Measurements from ENCODE around the gene LRBA.

The LRBA gene

DNA sequence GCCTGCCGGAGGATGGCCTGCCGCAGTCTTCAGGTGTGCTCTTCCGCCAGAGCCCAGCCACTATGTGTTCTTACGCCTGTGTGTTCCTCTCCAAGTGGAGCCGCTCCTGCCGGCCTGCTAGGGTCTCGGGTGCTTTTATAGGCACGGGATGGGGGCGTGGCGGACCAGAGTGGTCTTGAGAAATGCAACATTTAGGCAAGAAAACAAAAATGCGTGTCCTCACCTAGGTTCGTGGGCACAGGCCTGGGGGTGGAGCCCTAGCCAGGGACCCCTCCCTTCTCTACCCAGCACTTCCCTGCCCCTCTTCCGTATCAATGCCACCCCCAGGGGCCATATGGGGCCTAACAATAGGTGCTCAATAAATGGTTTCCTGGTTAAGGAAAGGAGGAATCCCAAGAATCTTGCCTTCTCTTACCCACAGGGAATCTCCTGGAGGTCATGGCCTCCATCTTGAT is 34.4 kb upstream of the LRBA start:
- Histone ChIP-seq H3K79me1 (ENCODE audit: low read depth, low read length) (no peaks in the 10 kb centered on the region), H2BK120ac (ENCODE audit: low read depth, low read length) (no peak overlapping the region), H4K8ac (ENCODE audit: low read depth, low read length) (peak overlapping the region; percentile 68), H2AFZ (ENCODE audit: low read length) (peak overlapping the region; percentile 16), H2AK5ac (ENCODE audit: low read depth, low read length) (no peak overlapping the region), H2BK5ac (ENCODE audit: low read length) (no peak overlapping the region), H3K23ac (ENCODE audit: low read depth, low read length, poor library complexity) (no peak overlapping the region), H3K18ac (ENCODE audit: low read length) (peak overlapping the region; percentile 59), H3K27ac (replicated peaks; ENCODE audit: low read length) (no peak overlapping the region), H2BK15ac (ENCODE audit: low read length) (no peak overlapping the region), H3K14ac (ENCODE audit: low read length) (no peak overlapping the region), H3K9ac (ENCODE audit: low read depth, low read length, poor library complexity) (no peak overlapping the region), H3K4me1 (ENCODE audit: control insufficient read depth in 2 of 2, insufficient read depth in 1 of 2, low read depth in 1 of 2, low read length in 2 of 2) (peaks cover 0 to 8% of the 10 kb centered on the region in 2 donors), H3K4ac (ENCODE audit: low read length) (no peak overlapping the region), H3K27me3 (ENCODE audit: control insufficient read depth in 3 of 3, insufficient read depth in 3 of 3, low read depth in 1 of 3, low read length in 3 of 3) (no peaks in the 10 kb centered on the region), H3K9me3 (replicated peaks in 1 of 2; ENCODE audit: control insufficient read depth in 2 of 2, insufficient read depth in 1 of 2, low read depth in 1 of 2, low read length in 2 of 2) (no peaks in the 10 kb centered on the region), H2BK12ac (ENCODE audit: low read length) (no peak overlapping the region), H3K36me3 (replicated peaks in 1 of 2; ENCODE audit: control insufficient read depth in 2 of 2, insufficient read depth in 2 of 2, low read length in 2 of 2) (no peaks in the 10 kb centered on the region), H3K4me3 (ENCODE audit: low read length in 2 of 2) (no peak overlapping the region), H3K4me2 (ENCODE audit: insufficient read depth, low read length, poor library complexity, severe bottlenecking) (no peak overlapping the region), H4K91ac (ENCODE audit: low read depth, low read length, poor library complexity) (no peak overlapping the region)
- no CpG with 5 or more reads among the region's 13 CpGs for WGBS, 2 donors (ENCODE audit: extremely low coverage in 2 of 2, insufficient read length in 2 of 2, insufficient replicate concordance in 1 of 2)
- no peak for DNase-seq (ENCODE audit: low spot score)

DNA sequence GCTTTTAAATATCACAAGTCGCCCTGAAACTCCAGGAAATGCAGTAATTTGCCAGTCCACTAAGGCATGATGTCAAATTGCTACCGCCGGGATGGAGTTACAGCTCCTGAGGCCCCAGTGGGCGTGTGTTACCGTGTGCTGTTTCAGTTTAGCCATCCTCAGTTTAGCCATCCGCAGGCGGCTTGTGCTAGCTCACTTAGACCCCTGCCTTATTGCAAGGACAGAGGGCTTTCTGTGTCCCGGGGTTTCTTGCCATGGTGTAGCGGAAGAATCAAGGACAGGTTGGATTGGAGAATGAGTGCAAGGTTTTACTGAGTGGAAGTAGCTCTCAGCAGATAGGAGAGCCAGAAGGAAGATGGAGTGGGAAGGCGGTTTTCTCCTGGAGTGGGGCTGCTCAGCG is 33.8 kb upstream of the LRBA start:
- Histone ChIP-seq H2BK15ac (ENCODE audit: low read length) (no peak overlapping the region), H3K9me3 (replicated peaks in 1 of 2; ENCODE audit: control insufficient read depth in 2 of 2, insufficient read depth in 1 of 2, low read depth in 1 of 2, low read length in 2 of 2) (no peaks in the 10 kb centered on the region), H4K8ac (ENCODE audit: low read depth, low read length) (peak overlapping the region; percentile 68), H3K4me1 (ENCODE audit: control insufficient read depth in 2 of 2, insufficient read depth in 1 of 2, low read depth in 1 of 2, low read length in 2 of 2) (peaks cover 0 to 8% of the 10 kb centered on the region in 2 donors), H2BK12ac (ENCODE audit: low read length) (peak overlapping the region; percentile 49), H3K14ac (ENCODE audit: low read length) (no peak overlapping the region), H3K4ac (ENCODE audit: low read length) (no peak overlapping the region), H3K4me2 (ENCODE audit: insufficient read depth, low read length, poor library complexity, severe bottlenecking) (no peak overlapping the region), H2BK5ac (ENCODE audit: low read length) (no peak overlapping the region), H2AK5ac (ENCODE audit: low read depth, low read length) (no peak overlapping the region), H3K9ac (ENCODE audit: low read depth, low read length, poor library complexity) (no peak overlapping the region), H3K23ac (ENCODE audit: low read depth, low read length, poor library complexity) (no peak overlapping the region), H3K27me3 (ENCODE audit: control insufficient read depth in 3 of 3, insufficient read depth in 3 of 3, low read depth in 1 of 3, low read length in 3 of 3) (no peaks in the 10 kb centered on the region), H3K4me3 (ENCODE audit: low read length in 2 of 2) (no peak overlapping the region), H3K36me3 (replicated peaks in 1 of 2; ENCODE audit: control insufficient read depth in 2 of 2, insufficient read depth in 2 of 2, low read length in 2 of 2) (no peaks in the 10 kb centered on the region), H2BK120ac (ENCODE audit: low read depth, low read length) (no peak overlapping the region), H3K79me1 (ENCODE audit: low read depth, low read length) (no peaks in the 10 kb centered on the region), H3K27ac (replicated peaks; ENCODE audit: low read length) (no peak overlapping the region), H2AFZ (ENCODE audit: low read length) (peak overlapping the region; percentile 16), H3K18ac (ENCODE audit: low read length) (peak overlapping the region; percentile 72), H4K91ac (ENCODE audit: low read depth, low read length, poor library complexity) (no peak overlapping the region)
- no CpG with 5 or more reads among the region's 11 CpGs for WGBS, 2 donors (ENCODE audit: extremely low coverage in 2 of 2, insufficient read length in 2 of 2, insufficient replicate concordance in 1 of 2)
- no peak for DNase-seq (ENCODE audit: low spot score)

DNA sequence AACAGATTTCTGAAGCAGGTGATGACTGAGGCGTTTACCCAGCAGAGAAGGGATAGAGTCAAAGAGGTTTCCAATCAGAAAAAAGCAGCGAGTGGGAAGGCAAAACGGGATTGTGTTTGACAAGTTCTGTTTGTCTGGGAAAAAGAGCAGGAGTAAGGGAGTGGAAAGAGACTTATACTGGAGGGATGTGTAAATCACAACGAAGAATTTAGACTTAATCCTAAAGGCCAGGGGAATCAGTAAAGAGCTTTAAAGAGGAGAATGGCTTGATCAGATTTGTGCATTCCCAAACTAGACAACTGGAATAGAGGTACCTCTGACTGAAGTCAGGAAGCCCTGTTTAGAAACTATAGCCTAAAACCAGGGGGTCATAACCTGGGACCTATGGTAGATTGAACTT is 31.5 kb upstream of the LRBA start:
- Histone ChIP-seq H4K8ac (ENCODE audit: low read depth, low read length) (no peak overlapping the region), H3K36me3 (replicated peaks in 1 of 2; ENCODE audit: control insufficient read depth in 2 of 2, insufficient read depth in 2 of 2, low read length in 2 of 2) (no peaks in the 10 kb centered on the region), H3K4me1 (ENCODE audit: control insufficient read depth in 2 of 2, insufficient read depth in 1 of 2, low read depth in 1 of 2, low read length in 2 of 2) (peaks cover 0 to 8% of the 10 kb centered on the region in 2 donors), H3K9me3 (replicated peaks in 1 of 2; ENCODE audit: control insufficient read depth in 2 of 2, insufficient read depth in 1 of 2, low read depth in 1 of 2, low read length in 2 of 2) (no peaks in the 10 kb centered on the region), H2BK5ac (ENCODE audit: low read length) (no peak overlapping the region), H3K14ac (ENCODE audit: low read length) (no peak overlapping the region), H3K4me3 (ENCODE audit: low read length in 2 of 2) (no peak overlapping the region), H2AFZ (ENCODE audit: low read length) (no peak overlapping the region), H3K79me1 (ENCODE audit: low read depth, low read length) (no peaks in the 10 kb centered on the region), H3K27me3 (ENCODE audit: control insufficient read depth in 3 of 3, insufficient read depth in 3 of 3, low read depth in 1 of 3, low read length in 3 of 3) (no peaks in the 10 kb centered on the region), H3K18ac (ENCODE audit: low read length) (no peak overlapping the region), H4K91ac (ENCODE audit: low read depth, low read length, poor library complexity) (no peak overlapping the region), H3K27ac (replicated peaks; ENCODE audit: low read length) (no peak overlapping the region), H3K23ac (ENCODE audit: low read depth, low read length, poor library complexity) (no peak overlapping the region), H2AK5ac (ENCODE audit: low read depth, low read length) (no peak overlapping the region), H2BK15ac (ENCODE audit: low read length) (no peak overlapping the region), H2BK12ac (ENCODE audit: low read length) (no peak overlapping the region), H2BK120ac (ENCODE audit: low read depth, low read length) (no peak overlapping the region), H3K9ac (ENCODE audit: low read depth, low read length, poor library complexity) (no peak overlapping the region), H3K4ac (ENCODE audit: low read length) (no peak overlapping the region), H3K4me2 (ENCODE audit: insufficient read depth, low read length, poor library complexity, severe bottlenecking) (no peak overlapping the region)
- WGBS, 2 donors (ENCODE audit: extremely low coverage in 2 of 2, insufficient read length in 2 of 2, insufficient replicate concordance in 1 of 2) = no CpG with 5 or more reads among the region's 4 CpGs
- DNase-seq (ENCODE audit: low spot score) = no peak

DNA sequence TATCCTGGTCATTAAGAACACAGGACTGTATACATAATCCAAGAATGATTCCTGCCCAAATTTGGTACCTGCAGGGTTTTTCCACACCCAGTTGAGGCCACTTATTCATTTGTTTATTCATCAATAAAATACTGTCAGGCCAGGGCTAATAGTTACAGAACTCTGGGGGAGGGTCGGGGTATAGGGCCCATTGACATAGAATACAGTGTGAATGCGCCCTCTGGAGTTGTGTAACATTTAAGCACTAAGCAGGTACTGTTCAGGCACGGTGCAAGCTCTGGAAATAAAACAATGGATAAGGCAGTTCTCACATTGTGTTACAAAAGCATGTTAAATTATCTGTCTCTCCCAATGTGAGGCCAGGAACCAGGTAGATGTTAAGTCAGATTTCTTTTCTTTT is 30.8 kb upstream of the LRBA start:
- H2BK15ac ChIP-seq (ENCODE audit: low read length) = no peak overlapping the region
- H3K4ac ChIP-seq (ENCODE audit: low read length) = no peak overlapping the region
- no peak overlapping the region for H2BK12ac ChIP-seq (ENCODE audit: low read length)
- no peak overlapping the region for H3K4me3 ChIP-seq (ENCODE audit: low read length in 2 of 2)
- no peak overlapping the region for H3K9ac ChIP-seq (ENCODE audit: low read depth, low read length, poor library complexity)
- no peaks in the 10 kb centered on the region for H3K36me3 ChIP-seq (replicated peaks in 1 of 2; ENCODE audit: control insufficient read depth in 2 of 2, insufficient read depth in 2 of 2, low read length in 2 of 2)
- DNase-seq (ENCODE audit: low spot score) = no peak
- H3K23ac ChIP-seq (ENCODE audit: low read depth, low read length, poor library complexity) = no peak overlapping the region
- H4K8ac ChIP-seq (ENCODE audit: low read depth, low read length) = no peak overlapping the region
- no peak overlapping the region for H2BK120ac ChIP-seq (ENCODE audit: low read depth, low read length)
- no peak overlapping the region for H3K4me2 ChIP-seq (ENCODE audit: insufficient read depth, low read length, poor library complexity, severe bottlenecking)
- no peak overlapping the region for H2AFZ ChIP-seq (ENCODE audit: low read length)
- no peaks in the 10 kb centered on the region for H3K9me3 ChIP-seq (replicated peaks in 1 of 2; ENCODE audit: control insufficient read depth in 2 of 2, insufficient read depth in 1 of 2, low read depth in 1 of 2, low read length in 2 of 2)
- no peaks in the 10 kb centered on the region for H3K79me1 ChIP-seq (ENCODE audit: low read depth, low read length)
- H3K27ac ChIP-seq (replicated peaks; ENCODE audit: low read length) = no peak overlapping the region
- H3K14ac ChIP-seq (ENCODE audit: low read length) = no peak overlapping the region
- no peak overlapping the region for H3K18ac ChIP-seq (ENCODE audit: low read length)
- no peaks in the 10 kb centered on the region for H3K27me3 ChIP-seq (ENCODE audit: control insufficient read depth in 3 of 3, insufficient read depth in 3 of 3, low read depth in 1 of 3, low read length in 3 of 3)
- no peak overlapping the region for H4K91ac ChIP-seq (ENCODE audit: low read depth, low read length, poor library complexity)
- no CpG with 5 or more reads among the region's 3 CpGs for WGBS, 2 donors (ENCODE audit: extremely low coverage in 2 of 2, insufficient read length in 2 of 2, insufficient replicate concordance in 1 of 2)
- H2AK5ac ChIP-seq (ENCODE audit: low read depth, low read length) = no peak overlapping the region
- peaks cover 0 to 8% of the 10 kb centered on the region in 2 donors for H3K4me1 ChIP-seq (ENCODE audit: control insufficient read depth in 2 of 2, insufficient read depth in 1 of 2, low read depth in 1 of 2, low read length in 2 of 2)
- H2BK5ac ChIP-seq (ENCODE audit: low read length) = no peak overlapping the region
